Measurements from ENCODE around the gene GPR150.
A peak's percentile ranks its signal among the peaks of the same experiment; 100 is the strongest.

The GPR150 gene

GRCh38 chr5:95669540-95669939 is 49.7 kb downstream of the GPR150 start:
- peak; percentile 80 to 84 for DNase-seq
- H3K4me3 ChIP-seq: no peak overlapping the region
- intact Hi-C loops (cut with DNase I; ENCODE audit: low total_unique reads): loop anchor here (10.0 kb wide), 1 partner anchor 115 kb away; no protein-coding TSS in a partner anchor
- H3K27me3 ChIP-seq: no peaks in the 10 kb centered on the region
- TF ChIP-seq CTCF (IDR thresholded peaks at IDR 0.05): no peak
- H3K4me1 ChIP-seq: peaks cover 0 to 14% (median 9%) of the 10 kb centered on the region in 4 donors
- no peaks in the 10 kb centered on the region for H3K36me3 ChIP-seq
- no peak overlapping the region for H3K27ac ChIP-seq
- H3K9me3 ChIP-seq: no peaks in the 10 kb centered on the region

- intact Hi-C loops (cut with DNase I; ENCODE audit: low total_unique reads): loop anchor here (10.0 kb wide), 1 partner anchor 115 kb away; no protein-coding TSS in a partner anchor
Measured at GRCh38 chr5:95669985-95670384, 50.1 kb downstream of the GPR150 start.

GRCh38 chr5:95670568-95670967 is 50.7 kb downstream of the GPR150 start:
- no peak for TF ChIP-seq CTCF (IDR thresholded peaks at IDR 0.05)

More at GRCh38 chr5:95669985-95670384, 50.1 kb downstream of the GPR150 start:
- no peak overlapping the region for H3K27ac ChIP-seq
- no peak for DNase-seq
- no peak for TF ChIP-seq CTCF (IDR thresholded peaks at IDR 0.05)
- no peaks in the 10 kb centered on the region for H3K27me3 ChIP-seq
- H3K4me1 ChIP-seq: peaks cover 0 to 14% (median 9%) of the 10 kb centered on the region in 4 donors
- H3K9me3 ChIP-seq: no peaks in the 10 kb centered on the region
- H3K36me3 ChIP-seq: no peaks in the 10 kb centered on the region
- H3K4me3 ChIP-seq: no peak overlapping the region

More at GRCh38 chr5:95670568-95670967, 50.7 kb downstream of the GPR150 start:
- Histone ChIP-seq H3K4me3 (no peak overlapping the region), H3K36me3 (no peaks in the 10 kb centered on the region), H3K9me3 (no peaks in the 10 kb centered on the region), H3K27me3 (no peaks in the 10 kb centered on the region), H3K4me1 (peaks cover 0 to 14% (median 9%) of the 10 kb centered on the region in 4 donors), H3K27ac (no peak overlapping the region)
- intact Hi-C loops (cut with DNase I; ENCODE audit: low total_unique reads): no loop called here
- no peak for DNase-seq
